Cardiac fibroblast (primary cell): ENCODE results near the gene JAG1.
A peak's percentile ranks its signal among the peaks of the same experiment; 100 is the strongest.

Experiments used
- DNase-seq, 2 donors: peaks; one replicate each; pipeline versions ENCODE4 v3.0.0 to v3.0.0-alpha.2; 2010; ENCODE audit warnings: low read depth in 2 of 2
- H3K4me3 ChIP-seq, 2 donors: replicated peaks in 1 of 2; 1 replicate in 1 of 2; 2 replicates in 1 of 2; pipeline ENCODE4 v1.5.1; 2011; ENCODE audit warnings: low read depth in 2 of 2, low read length in 2 of 2, mild to moderate bottlenecking in 2 of 2, moderate library complexity in 1 of 2
- TF ChIP-seq, protein P1 (sequence below): IDR thresholded peaks from one replicate; pipeline ENCODE4 v1.5.1; 2011; ENCODE audit warnings: low read depth, mild to moderate bottlenecking, low read length, inconsistent platforms

The JAG1 gene

DNA sequence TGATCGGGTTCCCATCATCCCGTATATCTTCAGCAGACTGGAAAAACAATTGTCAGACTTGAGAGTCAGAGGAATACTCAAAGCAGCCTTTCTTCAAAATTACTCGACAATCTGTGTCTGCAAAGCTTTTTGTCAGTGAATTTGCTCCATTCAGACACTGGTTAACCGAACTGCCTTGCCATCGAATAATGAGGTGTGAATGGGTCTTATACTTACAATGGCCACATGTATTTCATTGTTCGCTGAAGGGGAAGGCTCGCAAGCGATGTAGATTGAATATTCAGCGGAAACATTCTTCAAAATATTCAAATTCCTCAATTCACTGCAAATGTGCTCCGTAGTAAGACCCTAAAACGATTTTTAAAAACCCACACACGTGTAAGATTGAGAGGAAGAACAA is 32.9 kb downstream of the JAG1 start:
- TF ChIP-seq, protein P1, sequence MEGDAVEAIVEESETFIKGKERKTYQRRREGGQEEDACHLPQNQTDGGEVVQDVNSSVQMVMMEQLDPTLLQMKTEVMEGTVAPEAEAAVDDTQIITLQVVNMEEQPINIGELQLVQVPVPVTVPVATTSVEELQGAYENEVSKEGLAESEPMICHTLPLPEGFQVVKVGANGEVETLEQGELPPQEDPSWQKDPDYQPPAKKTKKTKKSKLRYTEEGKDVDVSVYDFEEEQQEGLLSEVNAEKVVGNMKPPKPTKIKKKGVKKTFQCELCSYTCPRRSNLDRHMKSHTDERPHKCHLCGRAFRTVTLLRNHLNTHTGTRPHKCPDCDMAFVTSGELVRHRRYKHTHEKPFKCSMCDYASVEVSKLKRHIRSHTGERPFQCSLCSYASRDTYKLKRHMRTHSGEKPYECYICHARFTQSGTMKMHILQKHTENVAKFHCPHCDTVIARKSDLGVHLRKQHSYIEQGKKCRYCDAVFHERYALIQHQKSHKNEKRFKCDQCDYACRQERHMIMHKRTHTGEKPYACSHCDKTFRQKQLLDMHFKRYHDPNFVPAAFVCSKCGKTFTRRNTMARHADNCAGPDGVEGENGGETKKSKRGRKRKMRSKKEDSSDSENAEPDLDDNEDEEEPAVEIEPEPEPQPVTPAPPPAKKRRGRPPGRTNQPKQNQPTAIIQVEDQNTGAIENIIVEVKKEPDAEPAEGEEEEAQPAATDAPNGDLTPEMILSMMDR = no peak
- H3K4me3 ChIP-seq = no peak overlapping the region
- no peak for DNase-seq

- TF ChIP-seq, protein P1 = no peak
- DNase-seq = no peak
- no peak overlapping the region for H3K4me3 ChIP-seq
These were observed 33.9 kb downstream of the JAG1 start for GRCh38 chr20:10639737-10640556.

- no peak for DNase-seq
- TF ChIP-seq, protein P1 = no peak
- no peak overlapping the region for H3K4me3 ChIP-seq
These were observed 34.6 kb downstream of the JAG1 start for GRCh38 chr20:10639077-10639736.

- DNase-seq = no peak
- TF ChIP-seq, protein P1 = no peak
- no peak overlapping the region for H3K4me3 ChIP-seq
These were observed 36.2 kb downstream of the JAG1 start for GRCh38 chr20:10637563-10637962.

GRCh38 chr20:10637031-10637559 is 36.7 kb downstream of the JAG1 start:
- peak; percentile 69 to 87 for DNase-seq
- H3K4me3 ChIP-seq = no peak overlapping the region

DNA sequence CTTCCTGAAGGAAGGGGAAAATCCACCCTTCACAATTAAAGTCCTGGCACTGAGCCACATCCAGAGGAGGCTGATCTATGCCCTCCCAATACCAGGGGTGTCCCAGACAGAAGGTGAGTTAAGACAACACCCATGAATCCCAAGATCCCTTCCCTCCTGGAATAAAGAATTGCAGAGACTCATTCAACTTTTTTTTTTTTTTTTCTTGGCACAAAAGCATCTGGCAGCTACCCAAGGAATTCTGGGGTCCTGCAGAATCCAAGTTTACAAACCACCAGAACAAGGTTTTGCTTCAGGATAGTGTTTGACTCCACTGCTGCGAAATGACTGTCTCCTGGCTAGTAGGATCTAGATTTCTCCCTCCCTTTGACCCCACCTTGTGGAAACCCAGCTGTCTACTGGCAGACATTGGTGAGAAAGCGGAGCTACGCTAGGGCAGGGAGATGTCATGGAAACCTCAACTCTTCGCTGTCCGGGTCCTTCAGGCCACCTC is 37.4 kb downstream of the JAG1 start:
- TF ChIP-seq, protein P1 = no peak
- H3K4me3 ChIP-seq = no peak overlapping the region
- peak; percentile 65 to 90 for DNase-seq

More at GRCh38 chr20:10637031-10637559, 36.7 kb downstream of the JAG1 start:
- TF ChIP-seq, protein P1 = no peak
